ENCODE measurements around the gene HOXB6. TPM values are rescaled to one million over a fixed set of nuclear protein-coding genes. Genes with fewer than 3 reads are reported as not detected.

Gene HOXB6
- total and polyA plus RNA-seq, 7 experiments from 2014 or later, result 0.34 TPM; not detected in 6

Small RNA genes lying within 50 kb of the gene (microRNA-seq; reads per million reads assigned to microRNA genes)
- gene MIR196A1 (ENCODE audit: borderline microRNAs expressed), result not detected

Other genes with a start within 250 kb of the HOXB6 start
- gene SKAP1, start 174.8 kb downstream of the HOXB6 start, total RNA-seq, result 100 to 1,000 TPM in 4 of 5 experiments, 10 to 100 TPM in 1; 99.3 to 117 (median 109) TPM
- 100 to 1,000 TPM; 254 to 289 TPM for gene SKAP1, start 174.8 kb downstream of the HOXB6 start, polyA plus RNA-seq
- not detected for gene HOXB1, start 74.0 kb downstream of the HOXB6 start, total RNA-seq
- gene HOXB1, start 74.0 kb downstream of the HOXB6 start, polyA plus RNA-seq, result not detected
- gene HOXB2, start 59.9 kb downstream of the HOXB6 start, total RNA-seq, result 10 to 100 TPM in 4 of 5 experiments, 1 to 10 TPM in 1; 3.4 to 46.9 (median 34.2) TPM
- gene HOXB2, start 59.9 kb downstream of the HOXB6 start, polyA plus RNA-seq, result 10 to 100 TPM in 1 of 2 donors, 1 to 10 TPM in 1; 9.7 to 23.1 TPM
- 1 to 10 TPM in 4 of 5 experiments, under 1 TPM in 1; 0.34 to 7.9 (median 2.4) TPM for gene HOXB4, start 26.6 kb downstream of the HOXB6 start, total RNA-seq
- not detected for gene HOXB4, start 26.6 kb downstream of the HOXB6 start, polyA plus RNA-seq
- 10 to 100 TPM in 1 of 5 experiments, 1 to 10 TPM in 3, under 1 TPM in 1; 0.48 to 14.6 (median 7.1) TPM for gene HOXB3, start 14.7 kb downstream of the HOXB6 start, total RNA-seq
- under 1 TPM in 1 of 2 donors, not detected in 1; 0.11 TPM for gene HOXB3, start 14.7 kb downstream of the HOXB6 start, polyA plus RNA-seq
- gene HOXB5, start 11.2 kb downstream of the HOXB6 start, total RNA-seq, result not detected
- not detected for gene HOXB5, start 11.2 kb downstream of the HOXB6 start, polyA plus RNA-seq
- under 1 TPM in 1 of 5 experiments, not detected in 4; 0.31 TPM for gene HOXB7, start 6.0 kb upstream of the HOXB6 start, total RNA-seq
- not detected for gene HOXB7, start 6.0 kb upstream of the HOXB6 start, polyA plus RNA-seq
- not detected for gene HOXB8, start 10.3 kb upstream of the HOXB6 start, total RNA-seq
- gene HOXB8, start 10.3 kb upstream of the HOXB6 start, polyA plus RNA-seq, result not detected
- gene HOXB9, start 21.4 kb upstream of the HOXB6 start, total RNA-seq, result under 1 TPM in 3 of 5 experiments, not detected in 2; 0.12 to 0.24 (median 0.16) TPM
- gene HOXB9, start 21.4 kb upstream of the HOXB6 start, polyA plus RNA-seq, result not detected
- not detected for gene PRAC1, start 117.5 kb upstream of the HOXB6 start, total RNA-seq
- gene PRAC1, start 117.5 kb upstream of the HOXB6 start, polyA plus RNA-seq, result not detected
- gene PRAC2, start 118.2 kb upstream of the HOXB6 start, total RNA-seq, result not detected
- gene PRAC2, start 118.2 kb upstream of the HOXB6 start, polyA plus RNA-seq, result not detected
- not detected for gene HOXB13, start 123.8 kb upstream of the HOXB6 start, total RNA-seq
- not detected for gene HOXB13, start 123.8 kb upstream of the HOXB6 start, polyA plus RNA-seq
- gene TTLL6, start 212.2 kb upstream of the HOXB6 start, total RNA-seq, result not detected
- gene TTLL6, start 212.2 kb upstream of the HOXB6 start, polyA plus RNA-seq, result not detected
- 100 to 1,000 TPM; 129 to 208 (median 139) TPM for gene CALCOCO2, start 226.0 kb upstream of the HOXB6 start, total RNA-seq
- gene CALCOCO2, start 226.0 kb upstream of the HOXB6 start, polyA plus RNA-seq, result 100 to 1,000 TPM; 159 to 167 TPM